GM12875 (cell line): ENCODE results near the gene SCUBE1.

Experiments used
- H3K4me3 ChIP-seq: one replicate; pipeline ENCODE4 v1.5.1; 2011; ENCODE audit warnings: low read depth, low read length, control low read depth
- TF ChIP-seq, protein P1 (sequence below): IDR thresholded peaks from 2 replicates; pipeline ENCODE4 v1.5.1; 2011; ENCODE audit warnings: low read depth, mild to moderate bottlenecking, control low read depth, inconsistent platforms, low read length, moderate library complexity, borderline replicate concordance; ENCODE audit not compliant: insufficient read depth

The SCUBE1 gene

DNA sequence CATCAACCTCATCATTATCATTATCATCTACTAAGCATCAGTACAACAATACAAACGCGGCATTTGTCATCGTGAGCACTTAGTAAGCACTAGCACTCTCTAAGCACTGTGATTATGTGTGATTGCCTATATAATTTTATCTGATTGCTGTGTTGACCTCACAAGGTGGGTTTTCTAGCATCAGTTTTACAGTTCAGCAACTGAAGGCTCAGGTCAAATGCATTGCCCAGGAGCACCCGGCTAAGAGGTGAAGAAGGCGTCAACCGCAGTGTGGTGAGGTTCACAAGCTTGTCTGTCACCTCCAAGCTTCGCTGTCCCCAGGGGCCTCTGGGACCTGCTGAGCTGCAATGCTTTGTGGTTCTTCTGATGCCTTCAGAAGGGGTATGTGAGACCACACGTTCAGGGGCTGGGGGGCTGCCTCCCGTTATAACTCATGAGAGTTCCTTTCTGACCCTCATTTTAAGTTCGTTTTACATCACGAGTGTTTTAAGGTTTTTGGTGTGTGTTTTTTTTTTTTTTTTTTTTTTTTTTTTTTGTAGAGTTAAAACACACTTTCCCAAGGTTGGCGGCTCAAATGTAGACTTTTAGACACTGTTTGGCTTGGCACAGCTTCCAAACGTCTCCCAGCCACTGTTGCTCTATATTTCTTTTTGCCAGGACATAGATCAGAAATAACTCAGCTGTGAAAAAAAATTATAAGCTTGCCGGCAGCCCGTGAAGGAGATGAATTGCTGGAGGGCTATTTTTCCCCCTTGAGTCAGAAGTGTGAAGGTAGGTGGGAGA is 33.8 kb upstream of the SCUBE1 start:
- H3K4me3 ChIP-seq = no peak overlapping the region
- TF ChIP-seq, protein P1, sequence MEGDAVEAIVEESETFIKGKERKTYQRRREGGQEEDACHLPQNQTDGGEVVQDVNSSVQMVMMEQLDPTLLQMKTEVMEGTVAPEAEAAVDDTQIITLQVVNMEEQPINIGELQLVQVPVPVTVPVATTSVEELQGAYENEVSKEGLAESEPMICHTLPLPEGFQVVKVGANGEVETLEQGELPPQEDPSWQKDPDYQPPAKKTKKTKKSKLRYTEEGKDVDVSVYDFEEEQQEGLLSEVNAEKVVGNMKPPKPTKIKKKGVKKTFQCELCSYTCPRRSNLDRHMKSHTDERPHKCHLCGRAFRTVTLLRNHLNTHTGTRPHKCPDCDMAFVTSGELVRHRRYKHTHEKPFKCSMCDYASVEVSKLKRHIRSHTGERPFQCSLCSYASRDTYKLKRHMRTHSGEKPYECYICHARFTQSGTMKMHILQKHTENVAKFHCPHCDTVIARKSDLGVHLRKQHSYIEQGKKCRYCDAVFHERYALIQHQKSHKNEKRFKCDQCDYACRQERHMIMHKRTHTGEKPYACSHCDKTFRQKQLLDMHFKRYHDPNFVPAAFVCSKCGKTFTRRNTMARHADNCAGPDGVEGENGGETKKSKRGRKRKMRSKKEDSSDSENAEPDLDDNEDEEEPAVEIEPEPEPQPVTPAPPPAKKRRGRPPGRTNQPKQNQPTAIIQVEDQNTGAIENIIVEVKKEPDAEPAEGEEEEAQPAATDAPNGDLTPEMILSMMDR = no peak

DNA sequence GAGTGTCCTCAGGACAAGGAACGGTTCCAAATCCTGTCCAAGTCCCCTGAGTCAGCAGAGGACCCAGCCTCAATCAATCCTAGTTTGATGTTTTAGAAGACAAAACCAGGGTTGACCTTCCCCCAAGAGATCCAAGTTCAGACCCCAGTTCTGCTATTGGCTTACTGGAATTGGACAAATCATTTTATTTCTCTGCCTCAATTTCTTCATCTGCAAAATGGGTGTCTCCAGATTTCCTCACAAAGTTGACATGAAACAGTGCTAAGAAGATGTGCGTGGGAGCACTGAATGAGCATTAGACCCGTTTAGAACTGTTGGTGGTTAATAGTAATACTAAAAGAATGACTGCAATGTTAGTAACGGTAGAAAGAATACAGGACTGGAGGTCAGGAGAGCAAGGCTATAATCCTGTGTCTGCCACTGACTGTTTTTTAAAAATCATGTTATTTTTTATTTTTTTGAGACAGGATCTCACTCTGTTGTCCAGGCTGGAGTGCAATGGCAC is 32.8 kb upstream of the SCUBE1 start:
- no peak overlapping the region for H3K4me3 ChIP-seq

GRCh38 chr22:43370036-43370435 is 26.9 kb upstream of the SCUBE1 start:
- TF ChIP-seq, protein P1 = no peak

More for the DNA sequence above, 32.8 kb upstream of the SCUBE1 start:
- TF ChIP-seq, protein P1 = no peak

GRCh38 chr22:43365715-43366440 is 22.7 kb upstream of the SCUBE1 start:
- TF ChIP-seq, protein P1 = no peak
- no peak overlapping the region for H3K4me3 ChIP-seq

More at GRCh38 chr22:43370036-43370435, 26.9 kb upstream of the SCUBE1 start:
- no peak overlapping the region for H3K4me3 ChIP-seq

DNA sequence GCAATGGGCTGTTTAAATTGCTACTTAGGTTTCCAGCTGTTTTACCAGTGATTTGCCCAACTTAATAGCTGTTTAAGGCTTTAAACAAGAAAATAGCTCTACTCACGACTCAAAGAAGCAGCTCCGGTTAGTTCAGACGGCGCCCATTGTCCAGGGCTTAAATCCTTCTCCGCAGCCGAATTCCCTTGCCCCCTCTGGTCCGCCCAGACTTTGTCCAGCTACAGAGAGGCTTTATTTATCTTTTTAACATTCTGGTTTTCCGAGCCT is 20.9 kb upstream of the SCUBE1 start:
- no peak overlapping the region for H3K4me3 ChIP-seq
- TF ChIP-seq, protein P1 = no peak

- TF ChIP-seq, protein P1 = no peak
- H3K4me3 ChIP-seq = no peak overlapping the region
Observed at GRCh38 chr22:43363315-43364168, 20.4 kb upstream of the SCUBE1 start.
